MCF 10A (cell line): Measurements from ENCODE around the gene THEM4. TPM values are rescaled to one million over a fixed set of nuclear protein-coding genes. Genes with fewer than 3 reads are reported as not detected.

Source experiments
- BruUV-seq: library from RNA; stranded (reverse); fragments of 400-500 nt; replicated peaks from 2 replicates; lab custom pipeline; 2021; lab: Mats Ljungman, UMichigan
- CTCF ChIA-PET: fragments of 300-600 bp; sonication (Branson Sonifier 250); formaldehyde crosslinking; extraction: SDS; loops from one replicate; lab custom pipeline; 2021; ENCODE audit warnings: antibody characterized with exemption, inconsistent platforms; lab: Yijun Ruan, JAX
- POLR2A ChIA-PET: fragments of 300-600, 350-650 bp; sonication (Branson Sonifier 250); formaldehyde crosslinking; extraction: SDS; loops from one replicate; lab custom pipeline; 2020; ENCODE audit warnings: antibody characterized with exemption, inconsistent platforms; lab: Yijun Ruan, JAX
- DNase-seq: peaks from one replicate; pipeline ENCODE4 v3.0.0-alpha.2; 2018; ENCODE audit not compliant: unreplicated experiment
- H3K27ac Mint-ChIP-seq: one replicate; pipeline ENCODE4 v1.8.0; 2022; ENCODE audit warnings: mild to moderate bottlenecking, low read depth, mixed read lengths; ENCODE audit not compliant: unreplicated experiment
- H3K27me3 Mint-ChIP-seq: one replicate; pipeline ENCODE4 v1.8.0; 2022; ENCODE audit warnings: mixed read lengths; ENCODE audit not compliant: insufficient read depth, unreplicated experiment
- H3K36me3 Mint-ChIP-seq: one replicate; pipeline ENCODE4 v1.8.0; 2022; ENCODE audit warnings: mild to moderate bottlenecking, moderate library complexity, mixed read lengths; ENCODE audit not compliant: insufficient read depth, unreplicated experiment
- H3K4me1 Mint-ChIP-seq: one replicate; pipeline ENCODE4 v1.8.0; 2022; ENCODE audit warnings: mixed read lengths; ENCODE audit not compliant: insufficient read depth, unreplicated experiment
- H3K4me3 Mint-ChIP-seq: one replicate; pipeline ENCODE4 v1.8.0; 2022; ENCODE audit warnings: mild to moderate bottlenecking, moderate library complexity, mixed read lengths; ENCODE audit not compliant: unreplicated experiment
- H3K9me3 Mint-ChIP-seq: one replicate; pipeline ENCODE4 v1.8.0; 2022; ENCODE audit warnings: mixed read lengths; ENCODE audit not compliant: unreplicated experiment
- intact Hi-C: fragments of 100-400 bp; cut with micrococcal nuclease; formaldehyde crosslinking; loops from 2 replicates; pipeline ENCODE4 v1.14.1; 2022
- total RNA-seq: library from RNA; stranded (reverse); gene quantifications from 2 replicates; pipeline ENCODE4 v1.2.3, GENCODE V29; 2022
- TF ChIP-seq, protein P1 (sequence below): fragments of 200-600 bp; IDR thresholded peaks from one replicate; pipeline ENCODE4 v1.8.0; 2022; ENCODE audit warnings: antibody characterized with exemption, mild to moderate bottlenecking; ENCODE audit not compliant: unreplicated experiment

THEM4 gene
- total RNA-seq, 1 experiment from 2014 or later: 29.1 TPM

DNA sequence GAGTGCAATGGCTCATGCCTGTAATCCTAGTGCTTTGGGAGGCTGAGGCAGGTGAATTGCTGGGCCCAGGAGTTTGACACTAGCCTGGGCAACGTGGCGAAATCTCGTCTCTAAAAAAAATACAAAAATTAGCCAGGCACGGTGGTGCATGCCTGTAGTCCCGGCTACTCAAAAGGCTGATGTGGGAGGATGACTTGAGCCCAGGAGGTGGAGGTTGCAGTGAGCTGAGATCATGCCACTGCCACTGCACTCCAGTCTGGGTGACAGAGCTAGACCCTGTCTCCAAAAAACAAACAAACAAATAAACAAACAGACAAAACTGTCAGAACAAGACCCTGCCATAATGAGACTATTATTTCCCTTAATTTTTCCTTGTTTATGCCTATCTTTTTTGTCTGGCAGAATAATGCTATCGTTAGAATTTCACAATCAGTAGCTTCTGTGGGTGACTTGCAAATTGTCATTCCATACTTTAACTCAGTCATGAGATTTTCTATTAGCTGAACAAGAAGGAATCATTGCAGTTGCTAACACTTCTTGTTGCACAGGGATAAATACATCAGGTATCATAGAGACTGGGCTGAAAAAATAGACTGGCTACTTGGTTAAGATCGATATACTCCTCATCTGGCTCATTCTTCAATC, 7.5 kb upstream of the THEM4 start:
- Mint-ChIP-seq H3K4me1 (peaks cover 5% of the 10 kb centered on the region), H3K27ac (no peak overlapping the region), H3K9me3 (no peaks in the 10 kb centered on the region), H3K36me3 (no peaks in the 10 kb centered on the region), H3K4me3 (no peak overlapping the region), H3K27me3 (no peaks in the 10 kb centered on the region)
- TF ChIP-seq, protein P1, sequence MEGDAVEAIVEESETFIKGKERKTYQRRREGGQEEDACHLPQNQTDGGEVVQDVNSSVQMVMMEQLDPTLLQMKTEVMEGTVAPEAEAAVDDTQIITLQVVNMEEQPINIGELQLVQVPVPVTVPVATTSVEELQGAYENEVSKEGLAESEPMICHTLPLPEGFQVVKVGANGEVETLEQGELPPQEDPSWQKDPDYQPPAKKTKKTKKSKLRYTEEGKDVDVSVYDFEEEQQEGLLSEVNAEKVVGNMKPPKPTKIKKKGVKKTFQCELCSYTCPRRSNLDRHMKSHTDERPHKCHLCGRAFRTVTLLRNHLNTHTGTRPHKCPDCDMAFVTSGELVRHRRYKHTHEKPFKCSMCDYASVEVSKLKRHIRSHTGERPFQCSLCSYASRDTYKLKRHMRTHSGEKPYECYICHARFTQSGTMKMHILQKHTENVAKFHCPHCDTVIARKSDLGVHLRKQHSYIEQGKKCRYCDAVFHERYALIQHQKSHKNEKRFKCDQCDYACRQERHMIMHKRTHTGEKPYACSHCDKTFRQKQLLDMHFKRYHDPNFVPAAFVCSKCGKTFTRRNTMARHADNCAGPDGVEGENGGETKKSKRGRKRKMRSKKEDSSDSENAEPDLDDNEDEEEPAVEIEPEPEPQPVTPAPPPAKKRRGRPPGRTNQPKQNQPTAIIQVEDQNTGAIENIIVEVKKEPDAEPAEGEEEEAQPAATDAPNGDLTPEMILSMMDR: no peak
- ChIA-PET POLR2A (interaction anchor here (1.0 to 1.5 kb wide), 3 partner anchors 8 to 73 kb away, joined by 3 to 4 read pairs (median 4); no protein-coding TSS in a partner anchor), CTCF (interaction anchor here (0.6 to 1.5 kb wide), 8 partner anchors 12 to 225 kb away, joined by 3 to 5 read pairs (median 3); no protein-coding TSS in a partner anchor)
- intact Hi-C loops: no loop called here
- DNase-seq: no peak
- no TSS peak for BruUV-seq

DNA sequence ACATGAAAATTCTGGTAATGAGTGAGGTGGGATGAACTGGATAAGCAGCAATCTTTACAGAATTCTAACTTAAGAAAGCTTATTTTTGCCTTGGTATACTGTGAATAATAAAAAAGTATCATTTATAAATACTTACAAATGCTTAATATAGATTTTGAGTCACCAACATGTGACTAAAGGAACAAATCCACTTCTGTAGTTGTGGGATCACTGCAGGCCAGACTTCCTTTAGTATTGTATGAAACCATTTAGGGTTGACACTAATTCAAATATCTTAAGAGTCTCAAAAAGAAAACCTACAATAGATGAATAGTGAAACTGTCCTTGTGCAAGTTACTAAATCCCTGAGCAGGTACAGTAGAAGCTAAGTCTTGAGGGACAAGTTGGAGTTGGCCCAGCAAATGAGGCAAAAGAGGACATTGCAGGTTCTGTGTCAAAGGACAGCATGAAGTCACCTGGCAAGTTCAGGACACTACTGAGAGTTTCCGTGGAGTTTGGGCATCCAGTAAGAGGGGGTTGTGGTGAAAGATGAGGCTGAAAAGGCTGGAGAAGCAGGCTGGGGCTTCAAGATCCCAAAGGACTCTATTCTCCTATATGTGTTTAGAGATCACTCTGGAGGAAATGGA, 5.9 kb upstream of the THEM4 start:
- Mint-ChIP-seq H3K27ac (no peak overlapping the region), H3K9me3 (no peaks in the 10 kb centered on the region), H3K4me1 (peaks cover 7% of the 10 kb centered on the region), H3K36me3 (no peaks in the 10 kb centered on the region), H3K27me3 (no peaks in the 10 kb centered on the region), H3K4me3 (no peak overlapping the region)
- no TSS peak for BruUV-seq
- DNase-seq: no peak
- intact Hi-C loops: no loop called here
- TF ChIP-seq, protein P1: no peak
- ChIA-PET POLR2A (interaction anchor here (0.7 kb wide), 1 partner anchor 121 kb away, joined by 3 read pairs; no protein-coding TSS in a partner anchor), CTCF (interaction anchor here (0.6 to 1.4 kb wide), 4 partner anchors 18 to 136 kb away, joined by 3 to 4 read pairs (median 4); no protein-coding TSS in a partner anchor)

DNA sequence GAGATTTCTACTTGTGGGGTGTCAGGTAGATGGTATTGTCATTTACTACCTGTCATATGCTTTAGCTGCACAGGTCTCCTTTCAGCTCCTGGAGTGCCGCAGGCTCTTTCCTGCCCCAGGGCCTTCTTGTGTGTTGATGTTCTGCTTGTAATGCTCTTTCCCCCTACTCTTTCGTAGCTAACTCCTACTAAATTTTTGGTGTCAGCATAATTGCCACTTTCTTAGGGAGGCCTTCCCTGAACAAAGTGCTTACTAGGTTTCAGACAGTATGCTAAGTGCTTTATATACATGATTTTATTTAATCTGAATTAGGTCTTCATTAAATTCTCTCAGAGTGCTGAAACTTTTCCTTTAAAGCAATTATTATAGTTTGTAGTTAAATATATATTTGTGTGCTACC, 4.8 kb upstream of the THEM4 start:
- H3K27me3 Mint-ChIP-seq: no peaks in the 10 kb centered on the region
- no peak overlapping the region for H3K4me3 Mint-ChIP-seq
- ChIA-PET CTCF (interaction anchor here (0.6 to 1.4 kb wide), 4 partner anchors 19 to 88 kb away, joined by 3 read pairs; no protein-coding TSS in a partner anchor), POLR2A (no interaction called here)
- intact Hi-C loops: no loop called here
- no TSS peak for BruUV-seq
- no peak for DNase-seq
- TF ChIP-seq, protein P1: no peak
- H3K36me3 Mint-ChIP-seq: no peaks in the 10 kb centered on the region
- H3K9me3 Mint-ChIP-seq: no peaks in the 10 kb centered on the region
- H3K4me1 Mint-ChIP-seq: peaks cover 7% of the 10 kb centered on the region
- H3K27ac Mint-ChIP-seq: no peak overlapping the region

DNA sequence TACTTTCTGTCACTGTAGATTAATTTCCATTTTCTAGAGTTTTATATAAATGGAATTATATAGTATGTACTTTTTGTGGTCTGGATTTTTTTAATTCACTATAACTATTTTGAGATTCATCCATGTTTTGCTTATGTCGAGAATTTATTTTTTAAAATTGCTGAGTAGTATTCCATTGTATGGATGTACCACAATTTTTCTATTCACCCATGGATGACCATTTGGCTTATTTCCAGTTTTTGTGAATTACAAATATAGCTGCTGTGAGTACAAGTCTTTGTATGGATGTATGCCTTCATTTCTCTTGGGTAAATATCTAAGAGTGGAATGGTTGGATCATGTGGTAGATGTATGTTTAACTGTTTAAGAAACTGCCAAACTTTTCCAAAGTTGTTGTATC, 3.7 kb upstream of the THEM4 start:
- Mint-ChIP-seq H3K27ac (no peak overlapping the region), H3K36me3 (peaks cover 4% of the 10 kb centered on the region), H3K4me3 (no peak overlapping the region), H3K4me1 (peaks cover 16% of the 10 kb centered on the region), H3K27me3 (no peaks in the 10 kb centered on the region), H3K9me3 (no peaks in the 10 kb centered on the region)
- intact Hi-C loops: no loop called here
- ChIA-PET POLR2A (interaction anchor here (0.6 to 0.7 kb wide), 2 partner anchors 10 to 304 kb away, joined by 3 read pairs; no protein-coding TSS in a partner anchor), CTCF (no interaction called here)
- no TSS peak for BruUV-seq
- no peak for DNase-seq
- TF ChIP-seq, protein P1: no peak
